ENCODE results near the gene PLA2G4B.

DNA sequence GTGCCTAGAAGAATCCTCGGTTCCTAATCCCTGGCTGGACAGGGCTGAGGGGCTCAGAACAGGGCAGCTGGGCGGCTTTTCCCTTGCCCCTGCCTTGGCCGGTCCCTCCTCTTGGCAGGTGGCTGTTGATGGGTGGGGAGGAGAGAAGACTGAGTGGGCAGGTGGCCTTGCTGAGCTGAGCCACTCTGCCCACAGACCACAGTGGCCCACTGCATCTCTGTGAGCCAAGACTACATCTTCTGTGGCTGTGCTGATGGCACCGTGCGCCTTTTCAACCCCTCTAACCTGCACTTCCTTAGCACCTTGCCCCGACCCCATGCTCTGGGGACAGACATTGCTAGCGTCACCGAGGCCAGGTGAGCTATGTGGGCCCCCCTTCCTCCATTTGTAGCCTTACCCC lies 25.2 kb upstream of the PLA2G4B start:
- TF ChIP-seq POLR2AphosphoS5 (IDR thresholded peaks at IDR 0.05; ENCODE audit: low read depth, low read length) (no peak), TAF1 (IDR thresholded peaks at IDR 0.05; ENCODE audit: low read depth, low read length) (no peak)

Data from GM12891 (cell line).